ENCODE results near the gene OTOP2. TPM values are rescaled to one million over a fixed set of nuclear protein-coding genes. Genes with fewer than 3 reads are reported as not detected.

The OTOP2 gene
- total RNA-seq, 2 donors from 2014 or later: not detected

DNA sequence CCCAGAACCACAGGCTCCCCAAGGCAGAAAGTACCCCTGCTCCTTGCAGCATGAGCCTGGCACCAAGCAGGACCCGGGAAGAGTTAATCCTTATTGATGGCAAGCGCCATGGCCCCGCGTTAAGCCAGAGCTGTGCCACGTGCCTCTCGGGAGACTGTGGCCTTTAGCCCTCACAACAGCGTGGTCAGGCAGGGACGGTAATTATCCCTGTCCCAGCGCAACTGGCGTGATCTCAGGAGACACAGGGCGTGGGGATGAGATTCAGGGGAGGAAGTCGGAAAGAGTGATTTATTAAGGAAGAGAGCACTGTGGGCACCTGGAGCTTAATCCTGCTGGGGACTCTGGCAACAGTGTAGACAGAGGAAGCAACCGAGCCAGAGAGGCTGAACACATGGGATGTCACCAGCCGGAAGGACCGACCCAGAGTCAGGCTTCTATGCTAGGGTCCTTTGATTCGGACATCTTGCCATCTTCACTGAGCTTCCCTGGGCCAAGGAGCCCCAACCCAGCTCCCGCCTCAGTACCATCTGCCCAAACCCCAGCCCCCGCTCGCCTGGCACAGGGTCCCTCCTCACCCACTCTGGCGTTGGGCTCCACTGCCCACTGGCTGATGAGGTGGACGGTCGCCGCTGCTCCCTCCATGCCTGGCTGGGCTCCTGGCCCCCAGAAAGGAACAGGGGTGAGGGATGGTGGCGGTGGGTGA lies 28.5 kb downstream of the OTOP2 start:
- Histone ChIP-seq H3K36me3 (no peaks in the 10 kb centered on the region), H3K4me3 (no peak overlapping the region), H3K4me1 (no peaks in the 10 kb centered on the region), H3K9me3 (no peaks in the 10 kb centered on the region), H3K27me3 (no peaks in the 10 kb centered on the region), H3K27ac (no peak overlapping the region)
- no peak for DNase-seq (ENCODE audit: low spot score)
- no peak for TF ChIP-seq CTCF (IDR thresholded peaks at IDR 0.05)

DNA sequence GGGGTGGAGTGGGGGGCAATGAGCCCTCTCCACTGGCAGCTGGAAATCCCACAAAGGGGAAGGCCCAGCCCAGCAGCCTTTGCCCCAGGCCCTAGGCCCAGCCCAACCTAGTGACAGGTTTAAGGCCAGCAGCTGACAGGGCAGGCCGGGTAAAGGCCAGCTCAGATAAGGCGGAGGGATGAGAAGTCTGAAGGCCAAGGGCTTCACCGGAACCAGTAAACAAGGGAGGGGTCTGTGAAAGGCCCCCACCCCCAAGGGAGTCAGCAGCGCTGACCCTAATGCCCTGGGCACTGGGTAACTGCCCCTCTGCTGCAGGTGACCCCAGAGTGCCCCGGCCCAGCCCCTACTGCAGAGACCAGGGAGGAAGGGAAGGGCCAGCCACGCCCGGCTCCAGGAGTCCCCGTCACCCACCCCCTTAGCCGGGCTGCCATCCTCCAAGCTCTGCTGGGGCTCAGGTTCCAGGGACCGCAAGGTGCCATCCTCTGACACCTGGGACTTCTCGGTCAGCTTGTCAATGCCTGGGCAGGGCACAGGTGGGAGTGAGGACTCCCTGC lies 29.1 kb downstream of the OTOP2 start:
- no peak for DNase-seq (ENCODE audit: low spot score)
- no peak overlapping the region for H3K27ac ChIP-seq
- TF ChIP-seq CTCF (IDR thresholded peaks at IDR 0.05): no peak
- no peaks in the 10 kb centered on the region for H3K27me3 ChIP-seq
- no peaks in the 10 kb centered on the region for H3K4me1 ChIP-seq
- no peaks in the 10 kb centered on the region for H3K9me3 ChIP-seq
- H3K4me3 ChIP-seq: no peak overlapping the region
- no peaks in the 10 kb centered on the region for H3K36me3 ChIP-seq

DNA sequence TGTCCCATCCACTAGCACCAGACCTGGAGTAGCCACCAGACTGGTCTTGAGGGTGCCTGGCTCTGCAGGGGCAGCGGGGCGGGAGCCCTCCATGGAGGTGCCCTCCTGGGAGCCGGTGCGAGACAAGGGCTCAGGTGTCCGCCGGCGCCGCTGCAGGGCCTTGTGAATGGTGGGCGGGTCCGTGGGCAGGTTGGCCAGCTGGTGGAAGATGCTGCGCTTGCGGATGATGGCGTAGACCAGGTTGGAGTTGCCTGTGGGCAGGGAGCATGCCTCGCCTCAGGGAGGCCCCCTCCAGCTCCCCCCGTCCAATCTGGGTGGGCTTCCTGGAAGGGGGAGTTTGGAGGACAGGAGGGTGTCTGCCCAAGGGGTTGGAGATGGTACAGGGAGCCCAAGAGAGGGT lies 30.0 kb downstream of the OTOP2 start:
- H3K4me1 ChIP-seq: no peaks in the 10 kb centered on the region
- H3K36me3 ChIP-seq: no peaks in the 10 kb centered on the region
- no peak for DNase-seq (ENCODE audit: low spot score)
- H3K9me3 ChIP-seq: no peaks in the 10 kb centered on the region
- no peaks in the 10 kb centered on the region for H3K27me3 ChIP-seq
- no peak overlapping the region for H3K4me3 ChIP-seq
- no peak overlapping the region for H3K27ac ChIP-seq
- TF ChIP-seq CTCF (IDR thresholded peaks at IDR 0.05): no peak

DNA sequence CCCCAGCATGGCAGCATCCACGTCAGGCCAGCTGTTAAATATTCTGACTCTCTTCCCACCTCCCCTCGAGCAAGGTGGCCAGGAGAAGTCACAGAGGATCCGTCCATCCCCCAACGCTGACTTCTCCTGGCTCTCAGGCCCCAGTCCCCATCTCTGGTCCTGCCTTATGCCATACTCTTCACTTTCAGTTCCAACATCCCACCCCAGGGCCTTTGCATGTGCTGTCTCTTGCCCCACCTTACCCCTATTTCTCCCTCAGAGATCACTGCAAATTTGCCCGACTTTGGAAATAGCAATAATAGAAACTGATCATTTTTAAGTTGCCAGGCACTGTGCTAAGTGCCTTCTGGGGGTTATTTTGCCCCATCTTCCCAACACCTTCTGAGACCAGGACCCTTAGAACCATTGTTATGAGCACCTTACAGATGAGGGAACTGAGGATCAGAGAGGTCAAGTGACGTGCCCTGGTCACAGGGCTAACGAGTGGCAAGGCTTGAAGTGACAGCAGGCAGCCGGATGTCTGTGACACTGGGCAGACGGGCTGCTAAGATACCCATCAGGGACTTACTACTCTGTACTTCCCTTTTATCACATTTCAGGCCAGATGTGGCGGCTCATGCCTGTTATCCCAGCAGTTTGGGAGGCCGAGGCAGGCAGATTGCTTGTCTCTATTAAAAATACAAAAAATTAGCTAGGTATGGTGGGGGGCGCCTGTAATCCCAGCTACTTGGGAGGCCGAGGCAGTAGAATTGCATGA lies 30.8 kb downstream of the OTOP2 start:
- Histone ChIP-seq H3K9me3 (no peaks in the 10 kb centered on the region), H3K4me3 (no peak overlapping the region), H3K27me3 (no peaks in the 10 kb centered on the region), H3K4me1 (no peaks in the 10 kb centered on the region), H3K36me3 (no peaks in the 10 kb centered on the region), H3K27ac (no peak overlapping the region)
- TF ChIP-seq CTCF (IDR thresholded peaks at IDR 0.05): no peak
- DNase-seq (ENCODE audit: low spot score): no peak

- no peaks in the 10 kb centered on the region for H3K36me3 ChIP-seq
- DNase-seq (ENCODE audit: low spot score): no peak
- no peak overlapping the region for H3K27ac ChIP-seq
Measured at GRCh38 chr17:74956093-74956492, 32.0 kb downstream of the OTOP2 start.

More at GRCh38 chr17:74956093-74956492, 32.0 kb downstream of the OTOP2 start:
- no peak for TF ChIP-seq CTCF (IDR thresholded peaks at IDR 0.05)
- no peak overlapping the region for H3K4me3 ChIP-seq
- no peaks in the 10 kb centered on the region for H3K27me3 ChIP-seq
- H3K9me3 ChIP-seq: no peaks in the 10 kb centered on the region
- no peaks in the 10 kb centered on the region for H3K4me1 ChIP-seq
